HG03064 (cell line): Measurements from ENCODE around the gene TMEM35A.
"Not testable (repeated sequence)": the region's sequence is repeated elsewhere in the genome, so short reads cannot be mapped to it uniquely, and the experiment has no call there.

Source experiments
- ATAC-seq: cut with Tn5 transposase; IDR thresholded peaks from one replicate; pipeline ENCODE4 v1.9.1; 2021; ENCODE audit warnings: low read depth; ENCODE audit not compliant: unreplicated experiment

TMEM35A gene, protein sequence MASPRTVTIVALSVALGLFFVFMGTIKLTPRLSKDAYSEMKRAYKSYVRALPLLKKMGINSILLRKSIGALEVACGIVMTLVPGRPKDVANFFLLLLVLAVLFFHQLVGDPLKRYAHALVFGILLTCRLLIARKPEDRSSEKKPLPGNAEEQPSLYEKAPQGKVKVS

GRCh38 chrX:101078716-101079598 is at the start of gene TMEM35A:
TMEM35A (plus strand) TSS chrX:101078879; CDS start chrX:101079003, 124 bp downstream.
- no peak for ATAC-seq

- no peak for ATAC-seq
Measured at GRCh38 chrX:101029665-101030064, 49.0 kb upstream of the TMEM35A start.

DNA sequence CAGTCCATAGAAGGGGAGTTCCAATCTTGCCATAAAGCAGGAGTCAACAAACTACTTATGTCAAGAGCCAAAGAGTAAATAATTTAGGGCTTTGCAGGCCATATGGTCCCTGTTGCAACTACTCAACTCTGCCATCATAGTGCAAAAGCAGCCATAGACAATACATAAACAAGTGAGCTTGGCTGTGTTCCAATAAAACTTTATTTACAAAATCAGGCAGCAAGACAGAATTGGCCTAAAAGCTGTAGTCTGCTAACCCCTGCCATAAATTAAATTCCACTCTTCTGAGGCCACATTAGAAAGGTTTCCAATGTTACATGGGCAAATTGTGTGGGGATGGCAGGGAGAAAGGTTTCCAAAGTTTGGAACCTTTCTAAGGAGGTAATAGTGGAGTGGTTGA is 41.4 kb upstream of the TMEM35A start:
- ATAC-seq, result no peak

GRCh38 chrX:101040197-101040596 is 38.5 kb upstream of the TMEM35A start:
- ATAC-seq, result no peak

DNA sequence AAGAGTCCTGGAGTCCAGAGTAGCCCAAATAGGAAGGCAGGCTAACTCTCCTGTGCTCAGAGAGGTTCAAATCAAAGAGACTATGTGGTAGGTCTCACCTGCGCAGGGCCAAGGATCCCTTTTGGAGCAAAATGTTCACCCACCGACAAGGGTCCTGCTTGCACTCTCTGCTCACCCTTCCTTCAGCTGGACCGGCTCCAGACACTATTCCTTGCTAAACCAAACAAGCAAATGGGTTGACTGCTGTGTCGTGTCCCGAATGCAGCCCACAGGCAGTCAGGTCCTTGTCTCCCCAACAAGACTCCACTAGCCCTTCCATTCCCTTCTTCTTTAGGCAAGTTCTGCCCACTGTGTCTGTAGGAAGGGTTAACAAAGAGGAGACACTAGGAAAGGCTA is 27.5 kb upstream of the TMEM35A start:
- no peak for ATAC-seq

GRCh38 chrX:101051549-101052302 is 27.0 kb upstream of the TMEM35A start, which contains the start of gene TRMT2B:
TRMT2B (minus strand) TSS chrX:101052111; CDS start chrX:101042289, 9,822 bp downstream.
- peak; percentile 93 for ATAC-seq

DNA sequence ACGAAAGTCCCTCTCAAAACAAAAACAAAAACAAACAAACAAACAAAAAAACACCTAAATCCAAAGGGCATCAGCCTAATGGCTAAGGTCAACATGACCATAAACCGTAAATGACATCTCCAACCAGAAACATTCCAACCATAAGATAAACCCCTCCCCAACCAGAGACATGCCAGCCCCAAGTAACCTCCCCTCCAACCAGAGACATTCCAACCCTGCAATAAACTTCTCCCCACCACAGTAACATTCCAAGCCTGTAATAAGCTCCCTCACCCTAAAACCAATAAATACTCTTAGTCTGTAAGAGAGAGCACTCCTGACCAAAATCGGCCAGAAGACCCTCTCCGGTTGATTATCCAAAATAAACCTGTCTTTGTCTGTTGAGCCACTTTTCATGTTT is 22.1 kb upstream of the TMEM35A start:
- ATAC-seq, result not testable (repeated sequence)

DNA sequence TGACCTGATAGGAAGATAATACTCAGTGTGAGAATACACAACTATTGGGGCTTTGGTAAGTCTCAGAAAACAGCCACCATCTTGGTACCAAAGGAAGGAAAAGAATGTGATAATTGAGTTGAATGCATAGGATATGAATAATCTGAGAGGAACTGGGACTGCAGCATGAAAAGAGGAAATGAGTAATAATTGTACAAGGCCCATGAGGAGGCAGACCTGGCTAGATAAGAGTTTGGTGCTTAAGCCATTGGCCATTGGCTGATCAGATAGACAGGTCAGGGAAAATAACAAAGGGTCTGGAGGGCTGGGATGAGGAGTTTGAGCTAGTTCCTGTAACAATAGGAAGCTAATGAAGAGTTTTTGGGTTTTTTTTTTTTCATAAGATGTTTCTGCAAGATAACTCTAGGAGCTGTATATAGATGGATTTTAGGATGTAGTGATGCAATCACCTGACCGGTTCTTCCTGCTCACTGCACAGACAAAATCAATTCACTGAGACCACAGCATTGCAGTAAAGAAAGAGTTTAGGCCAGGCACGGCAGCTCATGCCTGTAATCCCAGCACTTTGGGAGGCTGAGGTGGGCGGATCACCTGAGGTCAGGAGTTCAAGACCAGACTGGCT is 21.5 kb upstream of the TMEM35A start:
- peak; percentile 70 for ATAC-seq

GRCh38 chrX:101062176-101062575 is 16.5 kb upstream of the TMEM35A start:
- ATAC-seq, result no peak

DNA sequence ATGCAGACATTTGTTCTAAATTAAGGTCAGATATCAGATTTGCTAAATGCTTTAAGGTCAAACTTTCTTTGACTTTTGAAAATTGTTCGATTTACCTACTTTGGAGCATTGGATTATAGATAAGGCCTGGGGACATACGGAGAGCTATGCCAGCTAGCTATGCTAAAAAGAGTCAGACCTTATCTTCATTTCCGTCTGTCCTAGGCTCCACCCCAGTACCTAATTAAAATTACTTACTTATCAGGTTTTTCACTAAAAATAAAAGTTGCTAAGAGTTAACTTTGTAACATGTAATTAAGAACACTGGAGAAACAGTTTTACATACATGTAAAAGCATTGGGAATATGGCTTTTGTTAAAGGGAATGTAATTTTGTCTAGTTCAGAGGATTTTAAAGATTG is 7.1 kb upstream of the TMEM35A start:
- ATAC-seq, result no peak

DNA sequence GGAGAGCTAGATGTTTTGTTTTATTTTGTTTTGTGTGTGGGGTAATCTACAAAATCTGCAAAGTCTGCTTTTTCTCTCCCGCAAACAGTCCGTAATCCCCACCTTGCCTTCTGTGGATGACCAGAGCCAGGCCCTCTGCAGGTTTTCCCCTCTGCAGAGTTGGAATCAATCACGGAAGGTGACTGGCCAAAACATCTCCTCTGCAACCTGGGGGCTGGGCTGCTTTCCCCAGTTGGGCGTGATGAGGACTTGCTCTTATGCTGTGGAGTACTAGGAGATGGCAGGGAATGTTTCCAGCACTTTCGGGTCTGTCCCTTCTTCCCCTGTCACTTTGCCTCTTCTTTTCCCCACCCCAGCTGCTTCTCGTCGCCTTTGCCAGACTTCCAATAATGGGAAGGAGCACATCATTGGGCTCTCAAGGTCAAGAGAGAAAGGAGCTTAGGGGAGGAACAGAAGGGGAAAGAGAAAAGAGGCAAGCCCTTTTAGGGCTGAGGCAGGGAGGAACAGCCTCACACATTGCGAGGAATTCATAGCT is 1.1 kb downstream of the TMEM35A start:
- ATAC-seq, result no peak

- ATAC-seq, result no peak
Measured at GRCh38 chrX:101080326-101081124, 1.8 kb downstream of the TMEM35A start.

DNA sequence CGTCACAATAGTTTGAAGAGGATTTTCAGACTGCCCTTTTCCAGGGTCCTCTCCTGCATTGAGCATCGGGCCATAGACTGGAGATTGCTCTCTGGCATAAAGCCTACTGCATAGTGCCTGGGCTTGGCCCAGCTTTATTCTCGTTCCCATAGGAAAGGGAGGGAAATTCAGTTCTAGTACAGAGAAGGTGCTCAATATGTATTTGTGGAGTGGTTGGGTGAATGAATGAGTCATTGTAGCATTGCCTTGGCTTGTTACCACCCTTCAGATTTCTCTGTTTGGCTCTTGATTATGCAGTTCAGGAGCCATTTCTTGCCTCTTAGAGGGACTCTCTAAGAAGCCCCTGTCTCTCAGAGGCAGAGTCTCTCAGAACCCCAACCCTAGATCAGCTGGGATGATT is 2.6 kb downstream of the TMEM35A start:
- no peak for ATAC-seq

GRCh38 chrX:101091817-101092216 is 13.1 kb downstream of the TMEM35A start:
- no peak for ATAC-seq

DNA sequence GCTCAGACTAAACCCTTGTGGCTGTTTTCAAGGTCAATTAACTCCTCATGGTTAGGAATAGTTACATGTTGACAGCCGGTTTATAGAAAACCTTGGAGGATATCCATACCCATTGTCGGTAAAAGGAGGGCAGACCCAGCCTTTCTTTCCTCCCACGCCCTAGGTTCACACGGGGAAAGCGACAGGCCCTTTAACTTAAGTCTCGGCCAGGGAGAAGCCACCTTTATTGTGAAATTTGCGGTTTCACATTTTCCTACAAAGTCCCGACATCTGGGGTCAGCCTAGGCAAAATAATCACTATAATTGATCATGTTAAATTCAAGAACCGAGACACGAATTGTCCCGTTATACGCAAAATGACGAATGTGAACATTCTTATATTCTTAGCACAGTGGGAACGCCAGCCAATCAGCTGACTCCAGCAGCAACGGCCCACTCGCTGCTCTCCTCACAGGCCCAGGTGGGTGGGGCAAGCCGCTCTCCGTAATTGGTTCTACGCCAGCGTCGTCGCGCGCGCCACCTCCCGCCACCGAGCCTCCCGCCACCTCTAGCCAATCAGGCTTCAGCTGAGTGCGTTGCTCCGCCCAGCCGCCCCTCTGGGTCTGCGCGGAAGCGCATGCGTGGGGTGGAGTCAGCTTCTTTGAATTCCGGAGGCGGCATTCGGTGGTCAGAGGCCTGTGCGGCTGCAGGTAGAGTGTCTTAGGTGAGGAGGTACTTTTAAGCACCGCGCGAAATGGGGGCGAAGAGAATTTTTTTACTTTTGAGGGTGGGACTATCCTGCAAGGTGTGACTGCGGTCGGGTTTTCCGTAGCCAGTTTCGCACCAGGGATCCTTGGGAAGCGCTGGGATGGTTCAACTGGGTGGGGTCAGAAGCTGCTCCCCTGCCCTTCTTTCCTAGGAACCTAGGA is 19.1 kb downstream of the TMEM35A start, which contains the start of gene CENPI:
TSS of gene CENPI (plus strand) at position 659 of the 908 bp plus-strand sequence. CDS start 2,867 bp downstream, outside the sequence.
- ATAC-seq, result peak; percentile 98

- ATAC-seq, result no peak
Measured at GRCh38 chrX:101108284-101108683, 29.6 kb downstream of the TMEM35A start.

DNA sequence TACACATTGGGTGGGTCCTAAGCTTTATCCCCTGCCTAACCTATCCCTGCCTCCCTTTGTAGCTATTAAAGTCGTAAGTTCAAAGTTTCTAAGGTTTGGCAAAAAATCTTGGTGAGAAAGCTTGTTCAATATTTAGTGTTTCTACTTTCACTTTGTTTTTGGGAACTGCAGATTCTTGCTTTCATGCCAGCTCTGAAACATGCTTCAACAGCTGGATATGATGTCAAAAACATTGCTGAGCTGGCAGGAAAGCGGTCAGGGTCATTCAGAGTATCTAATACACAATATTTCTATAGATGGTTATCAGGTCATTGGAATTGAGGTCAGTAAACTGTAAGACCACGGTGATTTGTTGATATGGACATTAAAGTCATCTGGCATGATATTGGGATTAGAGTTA is 39.0 kb downstream of the TMEM35A start:
- ATAC-seq, result no peak

GRCh38 chrX:101136235-101136634 is 57.6 kb downstream of the TMEM35A start:
- ATAC-seq, result no peak
